ENCODE measurements around the gene UBE2H.

Gene UBE2H

DNA sequence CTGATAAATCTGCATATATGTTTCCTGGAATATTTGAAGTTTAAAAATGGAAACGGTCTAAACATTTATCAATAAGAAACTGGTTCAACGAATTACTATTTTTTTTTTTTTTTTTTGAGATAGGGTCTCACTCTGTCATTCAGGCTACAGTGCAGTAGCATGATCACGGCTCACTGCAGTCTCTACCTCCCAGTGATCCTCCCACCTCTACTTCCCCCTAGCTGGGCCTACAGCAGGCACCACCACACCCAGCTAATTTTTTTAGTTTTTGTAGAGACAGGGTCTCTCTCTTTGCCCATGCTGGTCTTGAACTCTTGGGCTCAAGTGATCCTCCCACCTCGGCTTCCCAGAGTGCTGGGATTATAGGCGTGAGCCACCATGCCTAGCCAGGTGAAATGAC lies 68.3 kb downstream of the UBE2H start:
- Histone ChIP-seq H3K9ac (ENCODE audit: insufficient read length, low read depth) (no peak overlapping the region), H3K4me3 (ENCODE audit: insufficient read length, low read depth) (no peak overlapping the region), H3K9me3 (ENCODE audit: insufficient read depth, low read length) (no peaks in the 10 kb centered on the region), H3K4me1 (ENCODE audit: insufficient read depth, insufficient read length) (no peaks in the 10 kb centered on the region), H3K36me3 (ENCODE audit: insufficient read depth, insufficient read length, low read length) (peaks cover 8% of the 10 kb centered on the region), H3K27me3 (ENCODE audit: insufficient read depth, insufficient read length) (no peaks in the 10 kb centered on the region)
- DNase-seq (ENCODE audit: low read depth, low spot score), result no peak
- TF ChIP-seq ZNF274 (IDR thresholded peaks at IDR 0.05; ENCODE audit: low read depth, low read length) (no peak), YY1 (IDR thresholded peaks at IDR 0.05; ENCODE audit: insufficient read depth, insufficient read length) (no peak), SUZ12 (IDR thresholded peaks at IDR 0.05; ENCODE audit: extremely low read depth, insufficient read depth, insufficient read length) (no peak)

DNA sequence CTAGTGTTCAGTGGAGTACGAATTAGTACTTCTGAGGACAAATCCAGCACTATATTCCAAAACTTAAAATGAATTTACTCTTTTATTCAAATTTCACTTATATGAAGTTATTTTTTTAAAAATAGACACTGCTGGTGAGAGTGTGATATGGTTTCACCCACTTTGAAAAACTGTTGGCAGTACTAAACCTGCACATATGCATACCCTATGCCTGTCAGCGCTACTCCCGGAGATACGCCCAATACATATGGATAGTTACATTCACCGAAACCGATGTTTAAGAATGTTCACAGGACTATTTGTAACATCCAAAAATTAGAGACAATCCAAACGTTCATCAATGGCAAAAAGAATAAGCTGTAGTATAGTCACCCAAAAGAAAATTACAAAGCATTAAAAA lies 69.6 kb downstream of the UBE2H start:
- Histone ChIP-seq H3K27me3 (ENCODE audit: insufficient read depth, insufficient read length) (no peaks in the 10 kb centered on the region), H3K4me3 (ENCODE audit: insufficient read length, low read depth) (no peak overlapping the region), H3K4me1 (ENCODE audit: insufficient read depth, insufficient read length) (no peaks in the 10 kb centered on the region), H3K36me3 (ENCODE audit: insufficient read depth, insufficient read length, low read length) (peaks cover 14% of the 10 kb centered on the region), H3K9me3 (ENCODE audit: insufficient read depth, low read length) (no peaks in the 10 kb centered on the region), H3K9ac (ENCODE audit: insufficient read length, low read depth) (no peak overlapping the region)
- TF ChIP-seq ZNF274 (IDR thresholded peaks at IDR 0.05; ENCODE audit: low read depth, low read length), result no peak
- no peak for DNase-seq (ENCODE audit: low read depth, low spot score)

DNA sequence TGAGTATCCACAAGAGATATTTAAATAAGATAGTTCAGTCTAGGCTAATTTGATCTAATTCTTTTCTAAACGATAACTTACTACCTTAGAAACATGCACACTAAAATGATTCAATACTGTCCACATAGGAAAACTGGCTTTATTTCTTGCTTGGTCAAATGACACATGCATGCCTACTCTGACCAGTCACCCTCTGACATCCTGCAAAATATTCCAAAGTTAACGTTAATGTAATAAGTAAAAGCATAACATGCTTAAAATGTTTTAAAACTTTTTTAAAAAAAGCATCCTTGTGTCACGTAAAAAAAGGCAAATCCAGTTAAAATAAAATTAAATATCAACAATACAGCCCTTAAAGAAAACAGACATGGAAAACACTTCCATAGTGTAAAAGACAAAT lies 70.2 kb downstream of the UBE2H start:
- TF ChIP-seq ZNF274 (IDR thresholded peaks at IDR 0.05; ENCODE audit: low read depth, low read length) (no peak), YY1 (IDR thresholded peaks at IDR 0.05; ENCODE audit: insufficient read depth, insufficient read length) (no peak), SUZ12 (IDR thresholded peaks at IDR 0.05; ENCODE audit: extremely low read depth, insufficient read depth, insufficient read length) (no peak)

DNA sequence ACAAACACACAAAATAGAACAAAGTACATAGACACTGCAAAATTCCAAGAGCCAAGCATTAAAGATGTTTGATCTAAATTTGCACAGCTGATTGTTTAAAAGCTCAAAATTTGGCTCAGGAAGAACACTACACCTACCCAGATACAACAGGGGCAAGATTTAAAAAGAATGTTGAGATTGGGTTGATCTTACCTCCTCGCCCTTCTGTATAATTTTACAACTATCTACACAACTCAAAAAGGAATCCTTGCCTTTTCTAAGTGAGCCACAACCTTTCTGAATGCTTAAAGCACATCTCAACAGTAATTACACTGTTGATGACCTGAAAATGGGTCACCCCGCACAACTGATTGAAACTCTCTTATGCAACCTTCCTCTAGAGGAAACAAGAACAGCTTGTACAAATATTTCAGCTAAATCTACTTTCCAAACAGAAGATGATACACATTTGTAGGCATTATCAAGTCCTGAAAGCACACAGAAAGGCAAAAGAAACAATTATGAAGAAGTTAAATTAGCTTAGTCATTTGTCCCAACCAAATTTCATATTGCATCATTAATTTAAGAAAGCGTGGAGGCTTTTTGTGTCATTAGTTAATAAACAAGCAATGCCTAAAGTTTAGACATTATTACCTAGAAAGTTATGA lies 75.5 kb downstream of the UBE2H start:
- no peak for DNase-seq (ENCODE audit: low read depth, low spot score)
- H3K4me1 ChIP-seq (ENCODE audit: insufficient read depth, insufficient read length), result no peaks in the 10 kb centered on the region
- H3K4me3 ChIP-seq (ENCODE audit: insufficient read length, low read depth), result no peak overlapping the region
- H3K27me3 ChIP-seq (ENCODE audit: insufficient read depth, insufficient read length), result no peaks in the 10 kb centered on the region
- no peak overlapping the region for H3K9ac ChIP-seq (ENCODE audit: insufficient read length, low read depth)
- H3K36me3 ChIP-seq (ENCODE audit: insufficient read depth, insufficient read length, low read length), result peaks cover 13% of the 10 kb centered on the region
- no peak for TF ChIP-seq ZNF274 (IDR thresholded peaks at IDR 0.05; ENCODE audit: low read depth, low read length)
- TF ChIP-seq YY1 (IDR thresholded peaks at IDR 0.05; ENCODE audit: insufficient read depth, insufficient read length), result no peak
- no peak for TF ChIP-seq SUZ12 (IDR thresholded peaks at IDR 0.05; ENCODE audit: extremely low read depth, insufficient read depth, insufficient read length)
- H3K9me3 ChIP-seq (ENCODE audit: insufficient read depth, low read length), result no peaks in the 10 kb centered on the region

More for the DNA sequence above, 70.2 kb downstream of the UBE2H start:
- no peak for DNase-seq (ENCODE audit: low read depth, low spot score)
- H3K36me3 ChIP-seq (ENCODE audit: insufficient read depth, insufficient read length, low read length), result peaks cover 18% of the 10 kb centered on the region
- no peaks in the 10 kb centered on the region for H3K4me1 ChIP-seq (ENCODE audit: insufficient read depth, insufficient read length)
- H3K27me3 ChIP-seq (ENCODE audit: insufficient read depth, insufficient read length), result no peaks in the 10 kb centered on the region
- H3K9ac ChIP-seq (ENCODE audit: insufficient read length, low read depth), result no peak overlapping the region
- no peak overlapping the region for H3K4me3 ChIP-seq (ENCODE audit: insufficient read length, low read depth)
- no peaks in the 10 kb centered on the region for H3K9me3 ChIP-seq (ENCODE audit: insufficient read depth, low read length)

DNA sequence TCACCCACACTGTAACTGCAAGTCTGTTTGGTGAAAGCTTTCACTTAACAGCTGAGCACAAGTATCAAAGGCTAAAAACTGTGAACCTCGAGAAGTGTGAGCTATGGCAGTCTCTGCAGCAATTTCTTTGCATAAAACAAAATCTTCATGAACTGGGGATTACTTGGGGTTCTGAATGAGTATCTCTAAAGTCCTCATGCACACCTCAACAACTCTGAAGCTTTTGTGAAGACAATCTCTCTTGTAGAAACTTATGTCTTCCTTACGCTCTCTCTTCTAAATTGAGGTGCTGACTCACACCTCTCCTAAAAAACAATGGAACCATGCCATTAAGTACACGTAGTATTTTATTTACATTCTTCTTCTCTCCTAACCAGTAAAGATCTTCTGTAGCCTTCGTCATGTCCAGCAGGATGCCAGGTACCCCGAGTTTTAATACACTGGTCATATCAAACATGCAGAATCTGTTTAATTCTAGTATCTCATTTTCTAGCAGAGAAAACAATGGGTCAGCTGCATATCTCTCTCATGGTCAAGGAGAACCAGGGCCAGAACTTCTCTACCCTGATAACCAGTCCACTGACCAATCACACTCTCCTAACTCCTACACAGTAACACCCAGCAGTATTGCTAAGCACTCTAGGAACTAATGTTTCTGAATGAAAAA lies 76.9 kb downstream of the UBE2H start:
- H3K9ac ChIP-seq (ENCODE audit: insufficient read length, low read depth), result no peak overlapping the region
- H3K36me3 ChIP-seq (ENCODE audit: insufficient read depth, insufficient read length, low read length), result peaks cover 13% of the 10 kb centered on the region
- no peaks in the 10 kb centered on the region for H3K27me3 ChIP-seq (ENCODE audit: insufficient read depth, insufficient read length)
- TF ChIP-seq SUZ12 (IDR thresholded peaks at IDR 0.05; ENCODE audit: extremely low read depth, insufficient read depth, insufficient read length) (no peak), ZNF274 (IDR thresholded peaks at IDR 0.05; ENCODE audit: low read depth, low read length) (no peak), YY1 (IDR thresholded peaks at IDR 0.05; ENCODE audit: insufficient read depth, insufficient read length) (no peak)
- no peak for DNase-seq (ENCODE audit: low read depth, low spot score)
- H3K9me3 ChIP-seq (ENCODE audit: insufficient read depth, low read length), result no peaks in the 10 kb centered on the region
- no peaks in the 10 kb centered on the region for H3K4me1 ChIP-seq (ENCODE audit: insufficient read depth, insufficient read length)
- H3K4me3 ChIP-seq (ENCODE audit: insufficient read length, low read depth), result no peak overlapping the region

DNA sequence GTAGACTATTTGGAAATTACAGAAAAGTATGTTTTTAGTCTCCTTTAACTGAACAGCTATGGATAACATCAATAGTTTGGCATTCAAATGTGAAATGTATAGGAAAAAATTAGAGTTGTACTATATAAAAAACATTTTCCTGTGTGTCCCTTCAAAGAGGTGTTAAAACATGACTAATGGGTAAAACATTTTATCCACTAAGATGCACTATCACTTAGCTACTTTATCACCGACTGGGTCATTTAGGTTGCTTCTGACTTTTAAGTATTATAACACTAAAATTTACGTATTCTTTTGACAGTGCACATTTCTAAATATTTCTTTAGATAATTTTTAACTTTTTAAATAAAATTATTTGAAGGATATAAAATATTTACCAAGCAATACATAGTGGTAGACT lies 77.6 kb downstream of the UBE2H start:
- Histone ChIP-seq H3K27me3 (ENCODE audit: insufficient read depth, insufficient read length) (no peaks in the 10 kb centered on the region), H3K36me3 (ENCODE audit: insufficient read depth, insufficient read length, low read length) (peaks cover 16% of the 10 kb centered on the region), H3K4me3 (ENCODE audit: insufficient read length, low read depth) (no peak overlapping the region), H3K9me3 (ENCODE audit: insufficient read depth, low read length) (no peaks in the 10 kb centered on the region), H3K9ac (ENCODE audit: insufficient read length, low read depth) (no peak overlapping the region), H3K4me1 (ENCODE audit: insufficient read depth, insufficient read length) (no peaks in the 10 kb centered on the region)
- TF ChIP-seq ZNF274 (IDR thresholded peaks at IDR 0.05; ENCODE audit: low read depth, low read length) (no peak), SUZ12 (IDR thresholded peaks at IDR 0.05; ENCODE audit: extremely low read depth, insufficient read depth, insufficient read length) (no peak), YY1 (IDR thresholded peaks at IDR 0.05; ENCODE audit: insufficient read depth, insufficient read length) (no peak)
- no peak for DNase-seq (ENCODE audit: low read depth, low spot score)

DNA sequence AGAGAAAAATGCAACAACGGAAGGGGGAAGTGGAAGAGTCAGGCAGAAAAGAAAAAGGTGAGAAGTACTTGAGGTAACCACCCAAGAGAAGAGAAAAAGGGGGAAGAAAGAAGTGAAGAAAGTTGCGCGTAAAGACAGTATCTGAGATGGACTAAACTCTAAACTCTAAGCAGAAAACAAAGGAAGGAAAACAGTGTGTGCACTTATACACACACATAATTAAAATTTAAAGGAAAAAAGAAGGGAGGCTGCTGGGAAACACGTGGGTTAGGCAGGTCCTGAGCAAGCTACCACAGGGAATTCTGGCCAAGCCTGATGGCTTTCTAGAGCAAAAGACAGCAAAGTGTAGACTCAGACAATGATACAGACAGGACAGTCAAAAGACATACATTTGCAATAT lies 78.0 kb downstream of the UBE2H start:
- Histone ChIP-seq H3K9ac (ENCODE audit: insufficient read length, low read depth) (no peak overlapping the region), H3K9me3 (ENCODE audit: insufficient read depth, low read length) (no peaks in the 10 kb centered on the region), H3K4me3 (ENCODE audit: insufficient read length, low read depth) (no peak overlapping the region), H3K36me3 (ENCODE audit: insufficient read depth, insufficient read length, low read length) (peaks cover 16% of the 10 kb centered on the region), H3K4me1 (ENCODE audit: insufficient read depth, insufficient read length) (no peaks in the 10 kb centered on the region), H3K27me3 (ENCODE audit: insufficient read depth, insufficient read length) (no peaks in the 10 kb centered on the region)
- no peak for TF ChIP-seq ZNF274 (IDR thresholded peaks at IDR 0.05; ENCODE audit: low read depth, low read length)
- TF ChIP-seq SUZ12 (IDR thresholded peaks at IDR 0.05; ENCODE audit: extremely low read depth, insufficient read depth, insufficient read length), result no peak
- TF ChIP-seq YY1 (IDR thresholded peaks at IDR 0.05; ENCODE audit: insufficient read depth, insufficient read length), result no peak
- DNase-seq (ENCODE audit: low read depth, low spot score), result no peak

Measured in NT2/D1 (cell line).